Measurements from ENCODE around the gene PTPRM. TPM values are rescaled to one million over a fixed set of nuclear protein-coding genes. Genes with fewer than 3 reads are reported as not detected.

The PTPRM gene
- polyA plus RNA-seq, 1 donor from 2014 or later = 126 TPM

GRCh38 chr18:7638321-7638720 lies 71.2 kb downstream of the PTPRM start:
- Histone ChIP-seq H3K4me3 (ENCODE audit: low read length) (no peak overlapping the region), H3K4me2 (ENCODE audit: low read length) (no peak overlapping the region), H3K27ac (ENCODE audit: low read length) (no peak overlapping the region), H3K9ac (ENCODE audit: low read length) (no peak overlapping the region), H4K20me1 (ENCODE audit: insufficient read depth) (no peaks in the 10 kb centered on the region), H2AFZ (ENCODE audit: low read depth, low read length) (no peak overlapping the region), H3K27me3 (ENCODE audit: insufficient read depth, low read depth, low read length) (no peaks in the 10 kb centered on the region), H3K79me2 (replicated peaks; ENCODE audit: insufficient read depth, low read length) (no peaks in the 10 kb centered on the region), H3F3A (ENCODE audit: insufficient read depth, low read length, poor library complexity, severe bottlenecking) (no peaks in the 10 kb centered on the region), H3K9me2 (ENCODE audit: insufficient read depth, low read length) (no peaks in the 10 kb centered on the region), H3K36me3 (ENCODE audit: insufficient read depth, low read length) (no peaks in the 10 kb centered on the region), H3K9me3 (ENCODE audit: low read length) (no peaks in the 10 kb centered on the region)
- TF ChIP-seq EP300 (conservative IDR thresholded peaks at IDR 0.05; ENCODE audit: poor library complexity, severe bottlenecking) (no peak), RAD21 (conservative IDR thresholded peaks at IDR 0.05) (no peak), POLR2AphosphoS5 (IDR thresholded peaks at IDR 0.05) (no peak), MXI1 (conservative IDR thresholded peaks at IDR 0.05; ENCODE audit: poor library complexity, severe bottlenecking) (no peak), TAF1 (IDR thresholded peaks at IDR 0.05; ENCODE audit: low read depth) (no peak), EZH2 (IDR thresholded peaks at IDR 0.05; ENCODE audit: borderline replicate concordance, insufficient read depth, low read length, poor library complexity, severe bottlenecking) (no peak), REST (IDR thresholded peaks at IDR 0.05; ENCODE audit: borderline replicate concordance) (no peak), SMC3 (conservative IDR thresholded peaks at IDR 0.05; ENCODE audit: poor library complexity) (no peak), CTCF (IDR thresholded peaks at IDR 0.05; ENCODE audit: poor library complexity, severe bottlenecking) (no peak)

- H3K79me2 ChIP-seq (replicated peaks; ENCODE audit: insufficient read depth, low read length) = no peaks in the 10 kb centered on the region
- no peak overlapping the region for H3K27ac ChIP-seq (ENCODE audit: low read length)
- H3K4me2 ChIP-seq (ENCODE audit: low read length) = no peak overlapping the region
- H3K27me3 ChIP-seq (ENCODE audit: insufficient read depth, low read depth, low read length) = no peaks in the 10 kb centered on the region
- no peak for TF ChIP-seq MXI1 (conservative IDR thresholded peaks at IDR 0.05; ENCODE audit: poor library complexity, severe bottlenecking)
- no peak for TF ChIP-seq CTCF (IDR thresholded peaks at IDR 0.05; ENCODE audit: poor library complexity, severe bottlenecking)
- no peak for TF ChIP-seq TAF1 (IDR thresholded peaks at IDR 0.05; ENCODE audit: low read depth)
- no peak for TF ChIP-seq RAD21 (conservative IDR thresholded peaks at IDR 0.05)
- TF ChIP-seq POLR2AphosphoS5 (IDR thresholded peaks at IDR 0.05) = no peak
- no peak for TF ChIP-seq REST (IDR thresholded peaks at IDR 0.05; ENCODE audit: borderline replicate concordance)
- TF ChIP-seq SMC3 (conservative IDR thresholded peaks at IDR 0.05; ENCODE audit: poor library complexity) = no peak
- TF ChIP-seq EP300 (conservative IDR thresholded peaks at IDR 0.05; ENCODE audit: poor library complexity, severe bottlenecking) = no peak
- no peak for TF ChIP-seq EZH2 (IDR thresholded peaks at IDR 0.05; ENCODE audit: borderline replicate concordance, insufficient read depth, low read length, poor library complexity, severe bottlenecking)
- H3K9me2 ChIP-seq (ENCODE audit: insufficient read depth, low read length) = no peaks in the 10 kb centered on the region
- no peaks in the 10 kb centered on the region for H3F3A ChIP-seq (ENCODE audit: insufficient read depth, low read length, poor library complexity, severe bottlenecking)
- no peaks in the 10 kb centered on the region for H3K36me3 ChIP-seq (ENCODE audit: insufficient read depth, low read length)
- no peak overlapping the region for H3K9ac ChIP-seq (ENCODE audit: low read length)
- no peak overlapping the region for H3K4me3 ChIP-seq (ENCODE audit: low read length)
- H2AFZ ChIP-seq (ENCODE audit: low read depth, low read length) = no peak overlapping the region
- H3K9me3 ChIP-seq (ENCODE audit: low read length) = no peaks in the 10 kb centered on the region
- H4K20me1 ChIP-seq (ENCODE audit: insufficient read depth) = no peaks in the 10 kb centered on the region
These were observed 74.7 kb downstream of the PTPRM start for GRCh38 chr18:7641813-7642212.
